A673 (cell line): ENCODE measurements around the gene SLAIN2.

Experiments
- CTCF ChIP-seq: fragments of 300-800, 200-600 bp; sonication (generic); conservative IDR thresholded peaks from 2 replicates; pipeline ENCODE4 v1.5.1; 2017; ENCODE audit warnings: low read depth, mild to moderate bottlenecking, antibody characterized with exemption, low read length, moderate library complexity, mixed read lengths
- EZH2 ChIP-seq: fragments of 200-600 bp; sonication (generic); IDR thresholded peaks from 2 replicates; pipeline ENCODE4 v1.6.1; 2017; ENCODE audit warnings: borderline replicate concordance, low read depth, mild to moderate bottlenecking, mixed read lengths, antibody characterized with exemption, low read length; ENCODE audit not compliant: poor library complexity, severe bottlenecking

GRCh38 chr4:48372272-48372671, 30.9 kb downstream of the SLAIN2 start:
- TF ChIP-seq CTCF (no peak), EZH2 (no peak)
